ENCODE data around the gene ATXN2L.
"Not testable (repeated sequence)": the region's sequence is repeated elsewhere in the genome, so short reads cannot be mapped to it uniquely, and the experiment has no call there.

Gene ATXN2L

DNA sequence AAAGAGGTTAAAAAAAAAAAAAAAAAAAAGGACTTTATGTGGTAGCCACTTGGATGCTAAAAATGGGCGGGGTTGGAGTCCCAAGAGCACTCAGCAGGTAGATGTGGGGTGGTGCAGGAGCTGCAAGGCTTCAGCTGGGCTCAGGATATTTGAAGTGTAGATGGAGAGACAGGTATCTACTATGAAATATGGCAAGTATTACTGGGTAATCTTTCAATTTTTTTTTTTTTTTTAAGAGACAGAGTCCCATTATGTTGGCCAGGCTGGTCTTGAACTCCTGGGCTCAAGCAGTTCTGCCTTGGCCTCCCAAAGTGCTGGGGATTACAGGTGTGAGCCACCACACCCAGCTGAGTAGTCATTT, 15.7 kb downstream of the ATXN2L start:
- no peak for DNase-seq

DNA sequence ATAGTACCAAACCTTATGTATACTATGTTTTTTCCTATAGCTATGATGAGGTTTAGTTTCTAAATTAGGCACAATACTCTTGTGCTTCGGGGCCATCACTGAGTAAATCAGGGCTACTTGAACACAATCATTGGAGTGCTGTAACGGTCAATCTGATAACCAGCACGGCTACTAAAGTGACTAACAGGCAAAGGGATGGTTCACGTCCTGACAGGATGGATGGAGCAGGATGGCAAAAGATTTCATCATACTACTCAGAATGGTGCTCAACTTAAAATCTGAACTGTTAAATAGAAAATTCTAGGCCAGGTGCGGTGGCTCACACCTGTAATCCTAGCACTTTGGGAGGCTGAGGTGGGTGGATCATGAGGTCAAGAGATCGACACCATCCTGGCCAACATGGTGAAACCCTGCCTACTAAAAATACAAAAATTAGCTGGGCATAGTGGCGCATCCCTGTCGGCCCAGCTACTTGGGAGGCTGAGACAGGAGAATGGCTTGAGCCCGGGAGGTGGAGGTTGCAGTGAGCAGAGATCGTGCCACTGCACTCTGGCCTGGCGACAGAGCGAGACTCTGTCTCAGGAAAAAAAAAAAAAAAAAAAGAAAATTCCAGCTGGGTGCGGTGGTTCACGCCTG, 16.3 kb downstream of the ATXN2L start:
- DNase-seq = no peak

DNA sequence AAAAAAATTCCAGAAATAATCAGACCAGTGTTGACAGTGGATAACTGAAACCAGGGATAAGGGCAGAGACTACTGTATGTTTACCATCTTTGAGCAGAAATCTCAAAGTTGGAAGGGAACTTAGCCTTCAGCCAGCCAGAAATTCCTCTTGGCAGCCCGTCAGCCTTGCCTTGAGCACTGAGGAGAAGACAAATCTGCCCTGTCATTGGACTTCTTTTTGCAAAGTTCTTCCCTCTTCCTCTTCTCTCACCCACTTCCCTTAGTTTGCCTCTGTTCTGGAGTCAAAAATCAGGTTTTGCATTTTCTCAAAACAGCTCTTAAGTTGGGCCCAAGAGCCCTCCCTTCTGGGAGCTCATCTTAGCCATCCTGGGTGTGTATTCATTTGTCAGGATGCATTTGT, 17.1 kb downstream of the ATXN2L start:
- DNase-seq = no peak

DNA sequence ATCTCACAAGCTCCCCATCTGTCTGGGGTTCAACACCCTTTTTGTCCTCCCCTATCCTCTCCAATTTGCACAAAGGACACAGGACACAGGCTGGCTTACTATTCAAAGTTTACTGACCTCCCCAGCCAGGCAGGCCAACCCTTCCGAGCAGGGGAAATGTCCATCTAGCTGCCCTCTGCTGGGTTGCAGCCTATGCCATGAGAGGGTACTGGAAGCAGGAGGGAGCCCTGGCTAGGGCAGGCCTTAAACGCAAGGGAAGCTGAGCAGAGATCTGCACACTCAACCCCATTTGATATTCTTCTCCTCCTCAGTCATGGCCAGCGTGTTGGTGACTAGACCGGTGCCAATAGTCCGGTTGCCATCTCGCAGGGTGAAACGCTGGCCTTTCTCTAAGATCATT, 19.9 kb downstream of the ATXN2L start:
- DNase-seq = no peak

DNA sequence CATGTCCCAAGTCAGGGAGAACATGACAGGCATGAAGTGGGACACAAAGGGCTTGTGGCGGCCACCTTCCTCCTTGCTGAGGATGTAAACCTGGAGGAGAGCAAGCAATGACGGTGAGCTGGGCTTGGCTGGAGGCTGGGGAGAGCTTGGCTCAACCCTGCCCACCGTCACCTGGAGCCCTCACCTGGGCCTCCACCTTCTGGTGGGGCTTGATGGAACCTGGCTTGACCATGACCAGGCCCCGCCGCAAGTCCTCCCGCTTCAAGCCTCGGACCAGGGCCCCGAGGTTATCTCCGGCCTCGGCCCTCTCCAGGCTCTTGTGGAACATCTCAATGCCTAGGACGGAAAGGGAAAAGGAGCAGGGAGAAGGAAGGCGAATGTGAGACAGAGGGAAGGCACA, 21.0 kb downstream of the ATXN2L start:
- DNase-seq = no peak

DNA sequence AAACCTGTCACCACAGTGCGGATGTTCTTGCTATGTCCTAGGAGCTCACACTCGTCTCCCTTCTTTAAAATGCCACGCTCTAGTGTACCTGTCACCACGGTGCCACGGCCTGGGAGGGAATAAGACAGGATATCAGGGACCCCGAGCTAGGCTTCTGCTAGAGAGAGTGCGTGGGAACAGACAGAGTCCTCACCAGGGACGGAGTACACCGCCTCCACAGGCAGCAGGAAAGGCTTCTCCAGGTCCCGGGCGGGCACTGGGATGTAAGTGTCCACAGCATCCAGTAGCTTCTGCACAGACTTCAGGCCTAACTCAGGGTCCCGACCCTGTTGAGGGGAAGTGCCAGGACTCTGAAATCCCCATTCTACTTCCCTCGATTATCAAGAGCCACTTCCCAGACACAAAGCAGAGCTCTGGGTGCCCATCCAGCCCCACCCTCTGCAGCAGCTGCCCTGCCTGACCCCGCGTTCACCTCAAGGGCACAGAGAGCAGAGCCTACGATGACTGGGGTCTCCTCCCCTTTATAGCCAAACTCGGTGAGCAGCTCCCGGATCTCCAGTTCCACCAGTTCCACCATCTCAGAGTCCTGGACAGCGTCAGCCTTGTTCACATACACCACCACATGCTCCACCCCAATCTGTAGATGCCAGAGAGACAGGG, 21.6 kb downstream of the ATXN2L start:
- DNase-seq = no peak

DNA sequence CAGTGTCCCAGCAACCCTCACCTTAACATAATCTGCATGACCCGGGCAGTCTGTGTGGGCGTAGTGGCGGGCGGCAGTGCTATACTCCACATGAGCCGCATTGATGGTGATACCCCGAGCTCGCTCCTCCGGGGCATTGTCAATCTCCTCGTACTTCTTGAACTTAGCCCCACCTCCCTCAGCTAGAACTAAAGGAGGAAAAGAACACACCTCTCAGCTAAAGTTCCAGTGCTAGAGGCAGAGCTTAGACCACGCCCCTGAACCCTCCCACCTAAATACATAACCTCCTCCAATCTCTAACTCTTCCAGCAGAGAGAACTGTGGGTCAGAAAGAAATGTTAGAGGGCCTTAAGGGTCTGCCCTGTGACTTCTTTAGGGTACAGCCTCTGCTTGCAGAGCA, 22.5 kb downstream of the ATXN2L start:
- no peak for DNase-seq

DNA sequence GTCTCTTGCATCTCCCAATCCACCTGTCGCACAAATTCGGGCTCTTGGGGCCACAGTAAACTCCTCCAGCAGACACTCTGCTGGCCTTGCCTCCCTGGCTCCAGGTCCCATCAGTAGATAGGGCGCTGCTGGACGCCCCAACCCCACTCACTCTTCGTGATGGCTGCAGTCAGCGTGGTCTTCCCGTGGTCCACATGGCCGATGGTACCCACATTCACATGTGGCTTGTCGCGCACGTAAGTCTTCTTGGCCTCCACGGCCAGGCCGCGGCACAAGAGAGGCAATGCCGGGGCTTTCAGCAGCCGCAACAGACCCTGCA, 22.9 kb downstream of the ATXN2L start:
- no peak for DNase-seq

DNA sequence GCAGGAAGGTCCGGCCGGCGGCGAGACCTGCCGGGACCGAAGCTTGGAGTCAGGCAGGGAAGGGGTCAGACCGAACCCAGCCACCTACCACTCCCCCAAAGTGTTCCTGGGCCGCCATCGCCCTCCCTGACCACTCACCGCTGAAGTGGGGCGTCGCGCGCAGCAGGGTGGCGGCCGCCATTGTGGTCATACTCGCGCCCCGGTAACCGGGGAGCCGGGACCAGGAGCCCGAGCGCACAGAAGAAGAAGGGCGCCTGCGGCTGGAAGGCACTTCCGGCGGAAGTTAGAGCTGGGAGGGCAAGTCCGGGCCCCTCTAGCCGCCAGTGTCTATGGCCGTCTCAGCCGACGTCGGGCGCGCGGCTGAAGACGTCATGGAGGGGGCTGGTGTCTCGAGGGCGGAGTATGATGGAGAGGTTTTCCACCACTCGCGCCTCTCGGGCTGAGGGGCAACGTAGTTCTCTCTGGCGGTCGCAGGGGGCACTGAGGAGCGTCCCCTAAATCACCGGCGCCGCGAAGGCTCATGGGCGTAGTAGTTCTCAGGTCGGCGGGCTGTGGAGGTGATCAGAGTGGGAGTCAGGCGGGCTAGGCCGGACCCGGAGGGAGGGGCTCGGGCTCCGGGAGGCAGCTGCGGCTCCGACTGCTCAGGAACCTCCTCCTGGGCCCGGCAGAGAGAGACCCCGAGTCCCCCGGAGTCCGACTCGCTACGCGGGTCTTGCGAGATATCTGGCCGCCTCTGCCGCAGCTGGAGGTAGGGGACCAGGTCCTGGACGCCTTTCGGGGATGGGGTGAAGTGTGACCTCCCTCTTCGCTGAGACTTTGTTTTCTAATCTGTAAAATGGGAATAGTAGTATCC, 23.5 kb downstream of the ATXN2L start, which contains the start of gene TUFM:
TSS of gene TUFM (minus strand) at position 269 of the 853 bp plus-strand sequence. CDS start at position 190, 79 bp downstream.
- peak; percentile 95 for DNase-seq

DNA sequence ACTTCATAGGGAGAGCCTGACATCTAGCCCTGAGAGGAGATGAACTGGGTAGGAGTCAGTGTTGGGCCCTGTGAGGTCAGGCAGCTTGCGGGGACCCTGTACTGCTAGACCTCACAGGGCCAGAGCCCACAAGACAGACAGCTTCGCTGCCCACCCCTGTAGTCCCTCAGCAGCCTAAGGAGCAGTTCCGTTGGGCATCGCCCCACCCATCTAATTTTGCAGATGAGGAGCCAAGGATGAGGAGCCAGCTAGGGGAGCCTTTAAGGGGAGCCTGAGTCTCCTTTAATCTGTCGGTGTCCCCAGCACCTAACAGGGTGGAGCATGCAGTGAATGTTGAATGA, 24.1 kb downstream of the ATXN2L start:
- no peak for DNase-seq

DNA sequence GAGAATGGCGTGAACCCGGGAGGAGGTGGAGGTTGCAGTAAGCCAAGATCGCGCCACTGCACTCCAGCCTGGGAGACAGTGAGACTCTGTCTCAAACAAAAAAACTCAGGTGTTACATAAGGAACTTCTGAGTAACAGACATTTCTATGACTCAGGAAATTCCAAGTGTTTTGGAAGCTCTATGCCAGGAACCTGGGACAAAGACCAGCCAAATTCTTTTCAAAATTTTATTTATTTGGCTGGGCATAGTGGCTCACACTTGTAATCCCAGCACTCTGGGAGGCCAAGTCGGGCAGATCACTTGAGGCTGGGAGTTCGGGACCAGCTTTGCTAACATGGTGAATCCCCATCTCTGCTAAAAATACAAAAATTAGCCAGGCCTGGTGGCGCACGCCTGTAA, 35.6 kb downstream of the ATXN2L start:
- no peak for DNase-seq

DNA sequence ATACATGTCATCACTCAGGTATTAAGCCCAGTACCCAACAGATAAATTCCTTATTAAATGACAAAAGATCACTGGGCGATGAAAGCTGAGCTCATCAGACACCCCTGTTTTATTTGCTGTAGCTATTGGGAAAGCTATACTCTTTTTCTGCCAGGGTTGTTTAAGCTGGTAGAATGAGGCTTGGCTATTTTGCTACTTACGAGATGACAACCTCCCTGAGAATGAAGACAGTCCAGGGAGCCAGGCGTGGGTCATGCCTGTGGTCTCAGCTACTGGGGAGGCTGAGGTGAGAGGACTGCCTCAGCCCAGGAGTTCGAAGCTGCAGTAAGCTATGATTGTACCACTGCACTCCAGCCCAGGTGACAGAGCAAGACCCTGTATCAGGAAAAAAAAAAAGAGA, 36.5 kb downstream of the ATXN2L start:
- DNase-seq = no peak

DNA sequence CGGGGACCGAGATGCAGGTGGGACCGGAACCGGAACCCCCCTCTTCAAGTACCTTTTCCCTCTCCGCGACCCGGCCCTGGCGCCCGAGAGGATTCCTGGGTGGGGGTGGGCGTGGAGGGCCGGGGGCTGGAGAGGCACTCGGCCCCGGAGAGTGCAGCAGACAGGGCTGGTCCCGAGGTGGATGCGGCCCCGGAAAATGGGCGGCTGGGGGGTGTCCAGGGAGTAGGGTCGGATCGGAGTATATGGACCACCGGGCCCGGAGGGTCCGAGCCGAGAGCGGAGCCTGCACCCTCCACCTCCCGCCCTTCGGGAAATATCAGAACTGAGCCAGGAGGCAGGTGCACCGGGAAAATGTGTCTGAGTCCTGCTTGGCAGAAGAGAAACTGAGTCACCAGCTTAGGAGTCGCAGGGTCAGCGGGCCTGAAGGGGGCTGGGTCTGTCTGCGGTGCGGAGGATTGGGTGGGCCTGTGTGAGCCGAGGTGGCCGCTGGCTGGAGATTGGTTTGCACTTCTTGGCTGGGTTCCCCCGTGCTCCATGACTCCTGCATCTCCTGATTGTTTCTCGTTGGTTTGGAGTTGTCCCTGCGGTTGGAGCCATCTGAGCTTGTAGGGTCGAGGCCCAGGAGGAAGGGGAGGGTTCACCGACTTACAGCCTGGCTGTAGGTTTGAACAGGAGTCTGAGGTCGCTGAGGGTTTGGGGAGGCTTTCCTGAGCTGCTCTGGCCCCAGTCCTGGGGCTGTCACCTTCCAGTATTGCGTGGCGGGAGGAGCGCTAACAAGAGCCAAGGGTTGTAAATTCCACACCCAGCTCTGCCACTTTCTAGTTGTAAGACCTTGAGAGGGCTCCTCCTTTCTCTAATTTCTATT, 41.4 kb downstream of the ATXN2L start:
- DNase-seq = no peak

DNA sequence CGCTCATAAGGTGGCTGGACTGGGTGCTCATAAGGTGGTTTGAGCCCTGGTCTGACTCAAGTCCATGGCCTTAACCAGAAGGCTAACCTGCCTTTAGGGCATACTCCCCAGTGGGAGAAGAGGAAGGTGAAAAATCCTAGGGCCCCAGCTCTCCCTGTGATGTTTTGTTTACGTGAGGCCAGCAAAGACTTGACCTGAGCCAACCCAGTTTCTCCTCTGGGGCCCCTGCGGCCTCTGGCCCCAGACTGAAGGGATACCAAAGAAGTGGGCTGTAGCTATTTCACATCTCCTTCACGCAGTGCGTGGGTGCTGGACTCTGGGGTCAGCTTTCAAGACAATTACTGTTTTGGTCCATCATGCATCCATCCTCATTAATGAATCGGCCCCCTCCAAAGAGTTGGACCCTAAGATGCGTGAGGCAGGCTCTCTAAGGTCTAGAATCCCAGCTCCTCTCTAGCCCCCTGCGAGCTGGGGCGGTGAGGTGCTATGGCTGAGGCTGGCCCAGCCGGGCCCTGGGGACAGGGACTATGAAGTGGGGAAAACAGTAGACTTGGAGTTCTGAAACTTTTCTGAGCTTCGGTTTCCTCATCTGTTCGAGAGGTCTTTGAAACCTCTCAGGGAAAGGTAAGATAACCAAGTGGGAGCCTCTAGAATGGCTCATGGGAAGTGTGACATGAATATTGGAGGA, 42.3 kb downstream of the ATXN2L start:
- no peak for DNase-seq

DNA sequence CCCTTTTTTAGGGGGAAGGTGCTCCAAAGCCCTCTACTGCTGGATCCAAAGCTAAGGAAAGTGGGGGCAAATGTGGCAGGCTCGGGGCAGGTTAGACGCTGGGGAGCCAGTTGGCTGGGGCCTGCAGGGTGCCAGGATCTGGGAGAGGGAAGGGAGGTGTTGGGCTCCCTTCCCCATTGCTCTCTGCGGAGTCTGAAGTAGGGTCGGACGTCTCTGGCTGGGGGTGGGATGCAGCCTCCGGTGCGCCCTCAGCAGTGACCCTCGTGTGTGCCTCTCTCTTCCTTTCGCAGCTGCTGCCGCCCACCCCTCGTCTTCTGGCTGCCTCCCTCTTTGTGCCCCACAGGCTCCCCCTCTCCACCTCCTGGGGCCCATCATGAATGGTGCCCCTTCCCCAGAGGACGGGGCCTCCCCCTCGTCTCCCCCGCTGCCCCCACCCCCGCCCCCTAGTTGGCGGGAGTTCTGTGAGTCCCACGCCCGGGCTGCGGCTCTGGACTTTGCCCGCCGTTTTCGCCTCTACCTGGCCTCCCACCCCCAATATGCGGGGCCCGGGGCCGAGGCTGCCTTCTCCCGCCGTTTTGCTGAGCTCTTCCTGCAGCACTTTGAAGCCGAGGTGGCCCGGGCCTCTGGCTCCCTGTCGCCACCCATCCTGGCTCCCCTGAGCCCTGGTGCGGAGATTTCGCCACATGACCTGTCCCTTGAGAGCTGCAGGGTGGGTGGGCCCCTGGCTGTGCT, 43.1 kb downstream of the ATXN2L start:
- no peak for DNase-seq

DNA sequence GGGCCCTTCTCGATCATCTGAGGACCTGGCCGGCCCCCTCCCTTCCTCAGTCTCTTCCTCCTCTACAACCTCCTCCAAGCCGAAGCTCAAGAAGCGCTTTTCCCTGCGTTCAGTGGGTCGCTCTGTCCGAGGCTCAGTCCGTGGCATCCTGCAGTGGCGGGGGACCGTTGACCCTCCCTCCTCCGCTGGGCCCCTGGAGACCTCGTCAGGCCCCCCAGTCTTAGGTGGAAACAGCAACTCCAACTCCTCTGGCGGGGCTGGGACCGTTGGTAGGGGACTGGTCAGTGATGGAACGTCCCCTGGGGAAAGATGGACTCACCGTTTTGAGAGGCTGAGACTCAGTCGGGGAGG, 43.6 kb downstream of the ATXN2L start:
- DNase-seq = no peak

DNA sequence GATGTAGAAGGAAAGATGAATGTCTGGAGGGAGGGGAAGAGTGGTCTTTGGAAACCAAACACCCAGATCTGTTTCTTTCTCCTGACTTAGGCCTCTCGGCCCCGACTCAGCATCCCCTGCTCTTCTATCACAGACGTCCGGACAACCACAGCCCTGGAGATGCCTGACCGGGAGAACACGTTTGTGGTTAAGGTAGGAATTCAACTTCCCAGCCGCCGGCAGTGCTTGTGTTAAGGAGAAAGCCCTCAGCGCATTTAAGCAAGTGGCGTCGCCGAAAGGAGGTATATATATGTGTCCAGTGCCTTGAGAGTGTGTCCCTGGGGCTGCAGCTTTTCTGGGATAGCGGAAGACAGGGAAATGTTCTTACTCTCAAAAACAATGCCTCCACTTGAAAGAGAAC, 44.4 kb downstream of the ATXN2L start:
- DNase-seq = no peak

DNA sequence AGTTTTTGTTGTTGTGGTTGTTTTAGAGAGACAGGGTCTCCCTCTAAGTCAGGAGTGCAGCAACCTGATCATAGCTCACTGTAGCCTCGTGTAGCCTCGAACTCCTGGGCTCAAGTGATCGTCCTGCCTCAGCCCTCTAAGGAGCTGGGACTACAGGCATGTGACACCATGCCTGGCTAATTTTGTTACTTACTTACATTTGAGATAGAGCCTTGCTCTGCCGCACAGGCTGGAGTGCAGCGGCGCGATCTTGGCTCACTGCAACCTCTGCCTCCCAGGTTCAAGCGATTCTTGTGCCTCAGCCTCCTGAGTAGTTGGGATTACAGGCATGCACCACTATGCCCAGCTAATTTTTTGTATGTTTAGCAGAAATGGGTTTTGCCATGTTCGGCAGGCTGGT, 44.8 kb downstream of the ATXN2L start:
- not testable (repeated sequence) for DNase-seq

DNA sequence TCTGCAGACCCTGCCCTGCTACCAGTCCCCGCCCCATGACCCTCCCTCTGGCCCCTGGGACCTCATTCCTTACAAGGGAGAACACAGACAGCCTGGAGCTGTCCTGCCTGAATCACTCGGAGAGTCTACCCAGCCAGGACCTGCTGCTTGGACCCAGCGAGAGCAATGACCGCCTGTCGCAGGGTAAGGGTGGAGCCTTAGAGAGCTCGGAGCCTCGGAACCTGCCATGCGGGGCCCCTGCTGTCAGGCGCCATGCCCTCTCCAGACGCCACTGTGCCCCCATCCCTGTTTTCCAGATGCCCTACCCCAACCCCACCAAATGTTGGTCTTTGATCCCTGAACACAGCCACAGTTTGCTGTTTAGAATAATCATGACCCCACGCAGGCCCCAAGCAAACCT, 46.4 kb downstream of the ATXN2L start:
- no peak for DNase-seq

DNA sequence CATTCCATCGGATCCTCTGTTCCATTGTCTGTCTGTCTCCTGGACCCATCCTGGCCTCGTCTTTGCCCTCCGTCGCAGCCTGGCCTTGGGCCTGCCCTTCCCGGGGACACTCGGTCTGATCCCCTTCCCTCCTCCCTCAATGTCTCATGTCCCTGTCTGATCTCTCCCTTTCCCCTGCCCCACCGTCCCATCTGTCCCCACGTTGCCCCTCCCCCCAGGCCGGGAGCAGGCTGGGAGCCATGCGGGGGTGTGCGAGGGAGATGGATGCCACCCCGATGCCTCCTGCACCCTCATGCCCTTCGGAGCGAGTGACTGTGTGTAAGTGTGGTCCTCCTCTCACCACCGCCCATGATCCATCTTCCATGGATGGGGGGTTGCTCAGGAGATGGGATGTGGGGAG, 50.2 kb downstream of the ATXN2L start:
- DNase-seq = no peak

DNA sequence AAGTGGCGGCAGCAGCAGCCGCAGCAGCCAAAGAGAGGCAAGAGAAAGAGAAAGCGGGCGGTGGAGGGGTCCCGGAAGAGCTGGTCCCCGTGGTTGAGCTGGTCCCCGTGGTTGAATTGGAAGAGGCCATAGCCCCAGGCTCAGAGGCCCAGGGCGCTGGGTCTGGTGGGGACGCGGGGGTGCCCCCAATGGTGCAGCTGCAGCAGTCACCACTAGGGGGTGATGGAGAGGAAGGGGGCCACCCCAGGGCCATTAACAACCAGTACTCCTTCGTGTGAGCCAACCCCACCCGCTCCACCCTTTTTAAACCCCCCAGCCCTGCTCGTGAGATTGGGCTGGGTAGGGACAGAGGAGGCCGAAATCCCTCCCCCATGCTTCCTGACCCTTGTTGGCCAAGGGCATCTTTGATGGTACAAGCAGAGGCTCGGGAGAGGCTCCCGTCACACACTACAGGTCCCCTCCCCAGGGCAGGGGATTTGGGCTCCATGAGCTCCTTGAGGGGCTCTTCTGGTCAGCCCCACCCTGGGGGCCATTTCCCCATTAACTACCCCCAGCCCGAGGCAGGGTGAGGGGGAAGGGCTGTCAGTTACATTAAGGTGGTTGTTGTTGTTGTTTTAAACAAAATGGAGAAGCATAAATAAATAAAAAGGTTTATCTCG, 50.9 kb downstream of the ATXN2L start:
- DNase-seq = no peak

DNA sequence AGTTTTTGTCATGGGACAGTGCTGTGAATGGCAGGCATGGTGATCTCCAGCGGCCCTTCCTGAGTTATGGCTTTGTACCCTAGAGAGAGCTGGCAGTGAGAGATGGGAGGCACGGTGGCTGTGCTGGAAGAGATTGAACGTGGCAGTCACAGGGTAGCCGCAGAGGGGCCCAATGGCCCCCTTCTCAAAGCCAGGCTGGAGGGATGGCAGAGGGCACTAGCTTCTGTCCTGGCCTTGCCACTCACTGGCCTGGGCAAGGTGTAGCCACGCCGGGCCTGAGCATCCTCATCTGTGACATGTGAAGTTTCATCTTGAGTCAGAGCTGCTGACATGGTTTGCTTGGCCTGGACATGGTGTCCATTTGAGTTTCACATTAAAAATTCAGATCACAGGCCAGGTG, 51.6 kb downstream of the ATXN2L start:
- no peak for DNase-seq
